ENCODE measurements around the gene TES. TPM values are rescaled to one million over a fixed set of nuclear protein-coding genes. Genes with fewer than 3 reads are reported as not detected.

Gene TES
- total RNA-seq, 1 donor: 99.2 TPM

- no peak overlapping the region for H2AFZ ChIP-seq (ENCODE audit: low read length)
- H3K27ac ChIP-seq (ENCODE audit: low read depth, low read length): peak overlapping the region; percentile 65
- H3K27me3 ChIP-seq (ENCODE audit: insufficient read depth, low read length): no peaks in the 10 kb centered on the region
- H3K4me3 ChIP-seq (ENCODE audit: insufficient read depth, low read length): no peak overlapping the region
- H3K4me1 ChIP-seq (ENCODE audit: insufficient read depth, low read length): peaks cover 61% of the 10 kb centered on the region
- H3K4me2 ChIP-seq (ENCODE audit: insufficient read depth, low read length): peak overlapping the region; percentile 35
- no peaks in the 10 kb centered on the region for H4K20me1 ChIP-seq (ENCODE audit: insufficient read depth, low read length)
- no peak for DNase-seq (ENCODE audit: insufficient read length, low spot score, missing footprints)
- peaks cover 3% of the 10 kb centered on the region for H3K36me3 ChIP-seq (ENCODE audit: insufficient read depth, low read length)
- no peak for TF ChIP-seq CTCF (IDR thresholded peaks at IDR 0.05; ENCODE audit: extremely low read depth, low read depth, low read length)
- H3K79me2 ChIP-seq (ENCODE audit: insufficient read depth, low read length): peaks cover 40% of the 10 kb centered on the region
- no peaks in the 10 kb centered on the region for H3K9me3 ChIP-seq (ENCODE audit: low read depth, low read length)
Observed at GRCh38 chr7:116231949-116232348, 21.6 kb downstream of the TES start.

GRCh38 chr7:116232350-116232749 lies 22.0 kb downstream of the TES start:
- Histone ChIP-seq H4K20me1 (ENCODE audit: insufficient read depth, low read length) (no peaks in the 10 kb centered on the region), H3K4me1 (ENCODE audit: insufficient read depth, low read length) (peaks cover 57% of the 10 kb centered on the region), H3K4me3 (ENCODE audit: insufficient read depth, low read length) (no peak overlapping the region), H3K27ac (ENCODE audit: low read depth, low read length) (peak overlapping the region; percentile 65), H3K9me3 (ENCODE audit: low read depth, low read length) (no peaks in the 10 kb centered on the region), H2AFZ (ENCODE audit: low read length) (no peak overlapping the region), H3K79me2 (ENCODE audit: insufficient read depth, low read length) (peaks cover 40% of the 10 kb centered on the region), H3K36me3 (ENCODE audit: insufficient read depth, low read length) (peaks cover 6% of the 10 kb centered on the region), H3K4me2 (ENCODE audit: insufficient read depth, low read length) (peak overlapping the region; percentile 35), H3K27me3 (ENCODE audit: insufficient read depth, low read length) (no peaks in the 10 kb centered on the region)
- DNase-seq (ENCODE audit: insufficient read length, low spot score, missing footprints): no peak
- no peak for TF ChIP-seq CTCF (IDR thresholded peaks at IDR 0.05; ENCODE audit: extremely low read depth, low read depth, low read length)

- H3K4me2 ChIP-seq (ENCODE audit: insufficient read depth, low read length): peak overlapping the region; percentile 35
- TF ChIP-seq CTCF (IDR thresholded peaks at IDR 0.05; ENCODE audit: extremely low read depth, low read depth, low read length): no peak
- no peak for DNase-seq (ENCODE audit: insufficient read length, low spot score, missing footprints)
Observed at GRCh38 chr7:116232920-116233319, 22.6 kb downstream of the TES start.

GRCh38 chr7:116234517-116235200 lies 24.3 kb downstream of the TES start:
- no peaks in the 10 kb centered on the region for H4K20me1 ChIP-seq (ENCODE audit: insufficient read depth, low read length)
- DNase-seq (ENCODE audit: insufficient read length, low spot score, missing footprints): no peak
- H3K4me3 ChIP-seq (ENCODE audit: insufficient read depth, low read length): no peak overlapping the region

More at GRCh38 chr7:116232920-116233319, 22.6 kb downstream of the TES start:
- peaks cover 40% of the 10 kb centered on the region for H3K79me2 ChIP-seq (ENCODE audit: insufficient read depth, low read length)
- H3K9me3 ChIP-seq (ENCODE audit: low read depth, low read length): no peaks in the 10 kb centered on the region
- H3K36me3 ChIP-seq (ENCODE audit: insufficient read depth, low read length): peaks cover 6% of the 10 kb centered on the region
- peaks cover 52% of the 10 kb centered on the region for H3K4me1 ChIP-seq (ENCODE audit: insufficient read depth, low read length)
- no peak overlapping the region for H3K4me3 ChIP-seq (ENCODE audit: insufficient read depth, low read length)
- no peaks in the 10 kb centered on the region for H3K27me3 ChIP-seq (ENCODE audit: insufficient read depth, low read length)
- no peak overlapping the region for H2AFZ ChIP-seq (ENCODE audit: low read length)
- no peaks in the 10 kb centered on the region for H4K20me1 ChIP-seq (ENCODE audit: insufficient read depth, low read length)
- peak overlapping the region; percentile 65 for H3K27ac ChIP-seq (ENCODE audit: low read depth, low read length)

More at GRCh38 chr7:116234517-116235200, 24.3 kb downstream of the TES start:
- no peaks in the 10 kb centered on the region for H3K9me3 ChIP-seq (ENCODE audit: low read depth, low read length)
- H3K4me2 ChIP-seq (ENCODE audit: insufficient read depth, low read length): no peak overlapping the region
- no peaks in the 10 kb centered on the region for H3K27me3 ChIP-seq (ENCODE audit: insufficient read depth, low read length)
- H3K27ac ChIP-seq (ENCODE audit: low read depth, low read length): no peak overlapping the region
- H3K36me3 ChIP-seq (ENCODE audit: insufficient read depth, low read length): peaks cover 6% of the 10 kb centered on the region
- no peak for TF ChIP-seq CTCF (IDR thresholded peaks at IDR 0.05; ENCODE audit: extremely low read depth, low read depth, low read length)
- peaks cover 33% of the 10 kb centered on the region for H3K79me2 ChIP-seq (ENCODE audit: insufficient read depth, low read length)
- no peak overlapping the region for H2AFZ ChIP-seq (ENCODE audit: low read length)
- peaks cover 36% of the 10 kb centered on the region for H3K4me1 ChIP-seq (ENCODE audit: insufficient read depth, low read length)

Data from osteoblast (primary cell).